Uterus (tissue), 2 donors: ENCODE measurements around the gene IP6K1.

Source experiments
- CTCF ChIP-seq, 4 experiments: fragments of 200-600 bp in 2 of 4; fragments of 450-650 bp in 2 of 4; sonication (generic) in 2 of 4; IDR thresholded peaks; one replicate each; pipeline ENCODE4 v1.5.1; 2016 to 2019; ENCODE audit warnings: antibody characterized with exemption in 4 of 4, mild to moderate bottlenecking in 2 of 4, moderate library complexity in 1 of 4
- POLR2A ChIP-seq, 2 donors: fragments of 450-650 bp; IDR thresholded peaks; one replicate each; pipeline ENCODE4 v1.6.1; 2016; ENCODE audit warnings: antibody characterized with exemption in 2 of 2, mild to moderate bottlenecking in 1 of 2, moderate library complexity in 1 of 2

- TF ChIP-seq CTCF (IDR thresholded peaks at IDR 0.05) (no peak), POLR2A (IDR thresholded peaks at IDR 0.05) (no peak)
These were observed 64.8 kb downstream of the IP6K1 start for GRCh38 chr3:49721596-49721895.
